CD14-positive monocyte (primary cell): ENCODE measurements around the gene FHIT. TPM values are rescaled to one million over a fixed set of nuclear protein-coding genes. Genes with fewer than 3 reads are reported as not detected.

Experiments
- DNase-seq, 3 donors: peaks; one replicate each; pipeline ENCODE4 v3.0.0-alpha.2; 2011 to 2022
- H2AFZ ChIP-seq: 2 replicates; pipeline ENCODE4 v1.6.0; 2012; ENCODE audit warnings: mild to moderate bottlenecking, low read depth, low read length, inconsistent platforms; ENCODE audit not compliant: insufficient read depth, poor library complexity, severe bottlenecking
- H3K27ac ChIP-seq, 2 donors: 1 replicate in 1 of 2; 2 replicates in 1 of 2; pipeline ENCODE4 v1.5.1; 2012 to 2013; ENCODE audit warnings: low read length in 2 of 2, control low read depth in 1 of 2, inconsistent platforms in 1 of 2, low read depth in 1 of 2, mild to moderate bottlenecking in 1 of 2
- H3K27me3 ChIP-seq, 2 donors: one replicate each; pipeline versions ENCODE4 v1.6.0 to v1.6.1; 2011 to 2013; ENCODE audit warnings: low read length in 2 of 2; ENCODE audit not compliant: control insufficient read depth in 2 of 2, insufficient read depth in 2 of 2
- H3K36me3 ChIP-seq, 2 donors: replicated peaks in 1 of 2; 1 replicate in 1 of 2; 2 replicates in 1 of 2; pipeline versions ENCODE4 v1.5.1 to v1.6.1; 2012 to 2013; ENCODE audit warnings: low read length in 2 of 2, control low read depth in 1 of 2, inconsistent platforms in 1 of 2, mild to moderate bottlenecking in 1 of 2; ENCODE audit not compliant: insufficient read depth in 2 of 2, control insufficient read depth in 1 of 2
- H3K4me1 ChIP-seq, 2 donors: 1 replicate in 1 of 2; 2 replicates in 1 of 2; pipeline versions ENCODE4 v1.5.1 to v1.6.1; 2012 to 2013; ENCODE audit warnings: low read length in 2 of 2, control low read depth in 1 of 2, inconsistent platforms in 1 of 2, mild to moderate bottlenecking in 1 of 2, moderate library complexity in 1 of 2; ENCODE audit not compliant: insufficient read depth in 2 of 2, control insufficient read depth in 1 of 2
- H3K4me2 ChIP-seq: replicated peaks from 2 replicates; pipeline ENCODE3; 2012; ENCODE audit warnings: low read length, moderate library complexity, mild to moderate bottlenecking; ENCODE audit not compliant: poor library complexity, severe bottlenecking; ENCODE audit errors: extremely low read depth
- H3K4me3 ChIP-seq, 3 experiments: fragments of 200-600 bp in 1 of 3; sonication (generic) in 1 of 3; replicated peaks in 1 of 3; 1 replicate in 2 of 3; 2 replicates in 1 of 3; pipeline ENCODE4 v1.5.1; 2011 to 2013; ENCODE audit warnings: low read length in 3 of 3, mild to moderate bottlenecking in 3 of 3, control low read depth in 2 of 3, low read depth in 2 of 3, inconsistent platforms in 1 of 3, moderate library complexity in 1 of 3
- H3K79me2 ChIP-seq: 2 replicates; pipeline ENCODE4 v1.6.0; 2012; ENCODE audit warnings: mild to moderate bottlenecking, control low read depth, inconsistent platforms, low read length, moderate library complexity; ENCODE audit not compliant: insufficient read depth
- H3K9ac ChIP-seq: 2 replicates; pipeline ENCODE4 v1.6.0; 2017; ENCODE audit warnings: low read length, mild to moderate bottlenecking; ENCODE audit not compliant: insufficient read depth, poor library complexity, severe bottlenecking
- H3K9me3 ChIP-seq, 2 donors: replicated peaks in 1 of 2; 1 replicate in 1 of 2; 2 replicates in 1 of 2; pipeline versions ENCODE4 v1.5.1 to v1.6.1; 2012 to 2013; ENCODE audit warnings: low read length in 2 of 2, control low read depth in 1 of 2; ENCODE audit not compliant: control insufficient read depth in 1 of 2, insufficient read depth in 1 of 2
- H4K20me1 ChIP-seq: 2 replicates; pipeline ENCODE4 v1.6.0; 2012; ENCODE audit warnings: mild to moderate bottlenecking, low read length, control low read depth, moderate library complexity; ENCODE audit not compliant: insufficient read depth
- H3K27ac Mint-ChIP-seq, 7 donors: one replicate each; pipeline ENCODE4 v1.8.0; 2020; ENCODE audit warnings: mild to moderate bottlenecking in 7 of 7, mixed read lengths in 7 of 7, moderate library complexity in 6 of 7, inconsistent platforms in 2 of 7
- H3K27me3 Mint-ChIP-seq, 3 donors: one replicate each; pipeline ENCODE4 v1.8.0; 2021 to 2022; ENCODE audit warnings: low read depth in 3 of 3, mild to moderate bottlenecking in 3 of 3, mixed read lengths in 3 of 3, moderate library complexity in 3 of 3, inconsistent platforms in 1 of 3
- H3K36me3 Mint-ChIP-seq, 2 donors: one replicate each; pipeline ENCODE4 v1.8.0; 2020; ENCODE audit warnings: mixed read lengths in 2 of 2, inconsistent platforms in 1 of 2, mild to moderate bottlenecking in 1 of 2
- H3K4me1 Mint-ChIP-seq: one replicate; pipeline ENCODE4 v1.8.0; 2020; ENCODE audit warnings: mild to moderate bottlenecking, mixed read lengths
- H3K4me3 Mint-ChIP-seq, 2 donors: one replicate each; pipeline ENCODE4 v1.8.0; 2020; ENCODE audit warnings: mild to moderate bottlenecking in 2 of 2, mixed read lengths in 2 of 2, moderate library complexity in 1 of 2
- H3K9me3 Mint-ChIP-seq, 7 donors: one replicate each; pipeline ENCODE4 v1.8.0; 2020 to 2022; ENCODE audit warnings: mixed read lengths in 7 of 7, mild to moderate bottlenecking in 6 of 7, moderate library complexity in 6 of 7, inconsistent platforms in 2 of 7
- CTCF ChIP-seq: fragments of 200-600 bp; IDR thresholded peaks from one replicate; pipeline ENCODE4 v1.8.0; 2022; ENCODE audit warnings: antibody characterized with exemption, mild to moderate bottlenecking
- WGBS: methylation state at CpG from one replicate; pipeline ENCODE4 v1.1.5; 2013; ENCODE audit warnings: missing lambda C conversion rate; ENCODE audit not compliant: insufficient coverage; 5-methylcytosine and 5-hydroxymethylcytosine counted together
- intact Hi-C, 2 donors: fragments of 100-400 bp; cut with micrococcal nuclease; formaldehyde crosslinking; loops; one replicate each; pipeline versions ENCODE4 v1.15.0 to v1.15.1; 2023
- polyA plus RNA-seq, 3 donors: library from polyadenylated mRNA; depleted of rRNA in 1 of 3; unstranded in 2 of 3; stranded (reverse) in 1 of 3; fragments of 300-500 nt in 2 of 3; fragments of >200 nt in 1 of 3; fragmentation: Illumina TruSeq in 2 of 3; gene quantifications; 1 replicate in 2 of 3; 2 replicates in 1 of 3; pipeline ENCODE4 v1.2.3, GENCODE V29; 2012 to 2021

The FHIT gene
- polyA plus RNA-seq, 3 donors = 1.7 to 3.4 (median 3.2) TPM

DNA sequence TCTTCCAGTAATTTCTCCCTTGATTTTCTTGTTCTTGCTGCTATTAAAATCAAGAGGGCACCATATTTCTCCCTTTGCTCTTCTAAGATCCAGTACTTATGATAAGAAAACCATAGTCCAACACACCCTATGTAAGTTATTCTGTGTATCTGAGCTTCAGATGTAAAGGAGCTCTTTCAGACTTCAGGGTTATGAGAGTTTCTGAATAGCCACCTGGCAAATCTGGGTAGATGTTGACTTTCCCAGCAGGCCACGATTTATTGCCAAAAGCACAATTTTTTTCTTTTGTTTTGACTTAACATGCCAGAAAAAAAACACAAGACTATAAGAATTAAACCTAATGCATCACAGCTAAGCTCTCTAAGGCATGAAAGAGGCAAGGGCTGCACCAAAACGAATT is 1045.0 kb downstream of the FHIT start:
- Histone ChIP-seq H3K36me3 (no peaks in the 10 kb centered on the region), H3K4me3 (no peak overlapping the region), H3K79me2 (no peaks in the 10 kb centered on the region), H3K27me3 (no peaks in the 10 kb centered on the region), H3K4me1 (no peaks in the 10 kb centered on the region), H3K4me2 (no peak overlapping the region), H3K27ac (no peak overlapping the region), H3K9me3 (no peaks in the 10 kb centered on the region), H3K9ac (no peak overlapping the region), H4K20me1 (no peaks in the 10 kb centered on the region), H2AFZ (no peak overlapping the region)
- Mint-ChIP-seq H3K27ac (no peak overlapping the region), H3K4me3 (no peak overlapping the region), H3K27me3 (no peaks in the 10 kb centered on the region), H3K9me3 (peaks cover 0 to 8% (median 2%) of the 10 kb centered on the region in 7 donors), H3K4me1 (no peaks in the 10 kb centered on the region), H3K36me3 (no peaks in the 10 kb centered on the region)
- intact Hi-C loops = no loop called here
- no peak for TF ChIP-seq CTCF
- no CpG with 5 or more reads among the region's 2 CpGs for WGBS
- no peak for DNase-seq

GRCh38 chr3:60202052-60202726 is 1049.1 kb downstream of the FHIT start:
- Histone ChIP-seq H3K4me2 (no peak overlapping the region), H2AFZ (no peak overlapping the region), H4K20me1 (no peaks in the 10 kb centered on the region), H3K4me1 (no peaks in the 10 kb centered on the region), H3K9ac (no peak overlapping the region), H3K27ac (no peak overlapping the region), H3K27me3 (no peaks in the 10 kb centered on the region), H3K9me3 (no peaks in the 10 kb centered on the region), H3K4me3 (no peak overlapping the region), H3K36me3 (no peaks in the 10 kb centered on the region), H3K79me2 (no peaks in the 10 kb centered on the region)
- DNase-seq = no peak
- Mint-ChIP-seq H3K4me1 (no peaks in the 10 kb centered on the region), H3K27me3 (no peaks in the 10 kb centered on the region), H3K27ac (no peak overlapping the region), H3K36me3 (no peaks in the 10 kb centered on the region), H3K9me3 (peaks cover 0 to 8% (median 1%) of the 10 kb centered on the region in 7 donors), H3K4me3 (no peak overlapping the region)
- no peak for TF ChIP-seq CTCF
- intact Hi-C loops = no loop called here
- no CpG with 5 or more reads among the region's 3 CpGs for WGBS
